OCI-LY1 (cell line): ENCODE results near the gene ITPRID2.

ENCODE experiments used
- H2AFZ ChIP-seq: fragments of 200-600 bp; sonication (generic), shearing (Covaris generic); 2 replicates; pipeline ENCODE4 v1.6.0; 2014; ENCODE audit warnings: antibody characterized with exemption, mild to moderate bottlenecking, low read length
- H3F3A ChIP-seq: fragments of 200-600 bp; sonication (generic), shearing (Covaris generic); 2 replicates; pipeline ENCODE4 v1.6.0; 2014; ENCODE audit warnings: mild to moderate bottlenecking, antibody characterized with exemption, low read length, moderate library complexity; ENCODE audit not compliant: insufficient read depth
- H3K27ac ChIP-seq: fragments of 200-600 bp; sonication (generic); 2 replicates; pipeline ENCODE4 v1.5.1; 2014; ENCODE audit warnings: low read length, mixed run types, mild to moderate bottlenecking, low read depth; ENCODE audit not compliant: poor library complexity, severe bottlenecking
- H3K27me3 ChIP-seq: fragments of 200-600 bp; sonication (generic); 2 replicates; pipeline ENCODE4 v1.6.0; 2014; ENCODE audit warnings: antibody characterized with exemption, mild to moderate bottlenecking, low read length, moderate library complexity; ENCODE audit not compliant: insufficient read depth
- H3K36me3 ChIP-seq: fragments of 200-600 bp; sonication (generic); 2 replicates; pipeline ENCODE4 v1.6.1; 2014; ENCODE audit warnings: mild to moderate bottlenecking, antibody characterized with exemption, low read length, moderate library complexity, mixed read lengths; ENCODE audit not compliant: insufficient read depth
- H3K4me1 ChIP-seq: fragments of 200-600 bp; sonication (generic); 2 replicates; pipeline ENCODE4 v1.5.1; 2014; ENCODE audit warnings: mild to moderate bottlenecking, low read length, moderate library complexity; ENCODE audit not compliant: insufficient read depth, severe bottlenecking
- H3K4me2 ChIP-seq: fragments of 200-600 bp; sonication (generic), shearing (Covaris generic); 2 replicates; pipeline ENCODE4 v1.6.1; 2014; ENCODE audit warnings: low read length
- H3K4me3 ChIP-seq: fragments of 200-600 bp; sonication (generic); 2 replicates; pipeline ENCODE4 v1.5.1; 2014; ENCODE audit warnings: low read length, low read depth, mild to moderate bottlenecking, mixed read lengths; ENCODE audit not compliant: poor library complexity, severe bottlenecking
- H3K79me2 ChIP-seq: fragments of 200-600 bp; shearing (Covaris generic); 2 replicates; pipeline ENCODE4 v1.6.1; 2016; ENCODE audit warnings: mixed run types, low read length, mixed read lengths; ENCODE audit not compliant: insufficient read depth
- H3K9ac ChIP-seq: fragments of 200-600 bp; sonication (generic), shearing (Covaris generic); 2 replicates; pipeline ENCODE4 v1.6.1; 2014; ENCODE audit warnings: mild to moderate bottlenecking, low read length, mixed read lengths
- H3K9me2 ChIP-seq: fragments of 200-600 bp; sonication (generic), shearing (Covaris generic); 2 replicates; pipeline ENCODE4 v1.6.1; 2014; ENCODE audit warnings: low read depth, mild to moderate bottlenecking, low read length, mixed read lengths
- H3K9me3 ChIP-seq: fragments of 200-600 bp; shearing (Covaris generic); 2 replicates; pipeline ENCODE4 v1.6.1; 2014; ENCODE audit warnings: low read length, mixed read lengths
- H4K20me1 ChIP-seq: fragments of 200-600 bp; sonication (generic), shearing (Covaris generic); 2 replicates; pipeline ENCODE4 v1.6.0; 2016; ENCODE audit warnings: mild to moderate bottlenecking, low read length; ENCODE audit not compliant: insufficient read depth
- EZH2 ChIP-seq: fragments of 200-600 bp; sonication (generic), shearing (Covaris generic); IDR thresholded peaks from 2 replicates; pipeline ENCODE4 v1.8.0; 2017; ENCODE audit warnings: borderline replicate concordance, mixed run types, mild to moderate bottlenecking, antibody characterized with exemption, low read length, moderate library complexity, mixed read lengths
- TF ChIP-seq, protein P1 (sequence below): fragments of 200-600 bp; sonication (generic), shearing (Covaris generic); IDR thresholded peaks from 2 replicates; pipeline ENCODE4 v1.5.1; 2017; ENCODE audit warnings: mild to moderate bottlenecking, antibody characterized with exemption, low read length, moderate library complexity, mixed read lengths

ITPRID2 gene

DNA sequence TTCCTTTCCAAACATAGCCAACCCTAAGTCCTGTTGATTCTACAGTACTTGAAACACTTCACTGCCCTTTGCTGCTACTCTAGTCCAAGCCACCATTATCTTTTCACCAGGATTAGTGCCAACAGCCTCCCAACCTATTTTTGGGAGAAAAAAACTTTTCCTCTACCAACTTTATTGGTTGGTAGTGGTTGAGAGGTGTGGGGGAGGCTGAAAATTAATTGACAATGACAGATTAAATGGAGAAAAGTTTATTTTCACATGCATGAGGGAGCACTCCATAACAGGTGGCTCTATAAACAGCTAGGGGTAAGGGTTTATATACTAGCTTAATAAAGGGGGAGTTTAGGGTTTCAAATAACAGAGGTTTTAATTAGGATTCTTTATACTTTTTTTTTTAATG, 37.8 kb upstream of the ITPRID2 start:
- H3K27me3 ChIP-seq: no peaks in the 10 kb centered on the region
- H3K4me2 ChIP-seq: no peak overlapping the region
- no peak for TF ChIP-seq EZH2
- TF ChIP-seq, protein P1, sequence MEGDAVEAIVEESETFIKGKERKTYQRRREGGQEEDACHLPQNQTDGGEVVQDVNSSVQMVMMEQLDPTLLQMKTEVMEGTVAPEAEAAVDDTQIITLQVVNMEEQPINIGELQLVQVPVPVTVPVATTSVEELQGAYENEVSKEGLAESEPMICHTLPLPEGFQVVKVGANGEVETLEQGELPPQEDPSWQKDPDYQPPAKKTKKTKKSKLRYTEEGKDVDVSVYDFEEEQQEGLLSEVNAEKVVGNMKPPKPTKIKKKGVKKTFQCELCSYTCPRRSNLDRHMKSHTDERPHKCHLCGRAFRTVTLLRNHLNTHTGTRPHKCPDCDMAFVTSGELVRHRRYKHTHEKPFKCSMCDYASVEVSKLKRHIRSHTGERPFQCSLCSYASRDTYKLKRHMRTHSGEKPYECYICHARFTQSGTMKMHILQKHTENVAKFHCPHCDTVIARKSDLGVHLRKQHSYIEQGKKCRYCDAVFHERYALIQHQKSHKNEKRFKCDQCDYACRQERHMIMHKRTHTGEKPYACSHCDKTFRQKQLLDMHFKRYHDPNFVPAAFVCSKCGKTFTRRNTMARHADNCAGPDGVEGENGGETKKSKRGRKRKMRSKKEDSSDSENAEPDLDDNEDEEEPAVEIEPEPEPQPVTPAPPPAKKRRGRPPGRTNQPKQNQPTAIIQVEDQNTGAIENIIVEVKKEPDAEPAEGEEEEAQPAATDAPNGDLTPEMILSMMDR: no peak
- no peaks in the 10 kb centered on the region for H3K9me3 ChIP-seq
- no peaks in the 10 kb centered on the region for H4K20me1 ChIP-seq
- no peaks in the 10 kb centered on the region for H3K36me3 ChIP-seq
- H3K9ac ChIP-seq: no peak overlapping the region
- no peaks in the 10 kb centered on the region for H3F3A ChIP-seq
- H3K27ac ChIP-seq: no peak overlapping the region
- H2AFZ ChIP-seq: no peak overlapping the region
- no peak overlapping the region for H3K4me3 ChIP-seq
- no peaks in the 10 kb centered on the region for H3K4me1 ChIP-seq
- no peaks in the 10 kb centered on the region for H3K9me2 ChIP-seq
- no peaks in the 10 kb centered on the region for H3K79me2 ChIP-seq

GRCh38 chr2:181857483-181857882, 34.0 kb upstream of the ITPRID2 start:
- no peaks in the 10 kb centered on the region for H3K79me2 ChIP-seq
- H3K9me3 ChIP-seq: no peaks in the 10 kb centered on the region
- no peaks in the 10 kb centered on the region for H3K36me3 ChIP-seq
- H3K9ac ChIP-seq: no peak overlapping the region
- no peak overlapping the region for H2AFZ ChIP-seq
- H3K4me1 ChIP-seq: no peaks in the 10 kb centered on the region
- H3K27ac ChIP-seq: no peak overlapping the region
- no peak overlapping the region for H3K4me3 ChIP-seq
- H3K4me2 ChIP-seq: no peak overlapping the region
- H3F3A ChIP-seq: no peaks in the 10 kb centered on the region
- H4K20me1 ChIP-seq: no peaks in the 10 kb centered on the region
- TF ChIP-seq EZH2: no peak
- TF ChIP-seq, protein P1: no peak
- H3K9me2 ChIP-seq: no peaks in the 10 kb centered on the region
- no peaks in the 10 kb centered on the region for H3K27me3 ChIP-seq

GRCh38 chr2:181858600-181858999, 32.9 kb upstream of the ITPRID2 start:
- H3K36me3 ChIP-seq: no peaks in the 10 kb centered on the region

More at GRCh38 chr2:181858600-181858999, 32.9 kb upstream of the ITPRID2 start:
- H3K27ac ChIP-seq: no peak overlapping the region
- no peaks in the 10 kb centered on the region for H4K20me1 ChIP-seq
- H2AFZ ChIP-seq: no peak overlapping the region
- no peak overlapping the region for H3K4me2 ChIP-seq
- no peaks in the 10 kb centered on the region for H3K9me3 ChIP-seq
- no peak overlapping the region for H3K9ac ChIP-seq
- H3K9me2 ChIP-seq: no peaks in the 10 kb centered on the region
- no peaks in the 10 kb centered on the region for H3K79me2 ChIP-seq
- no peak for TF ChIP-seq EZH2
- TF ChIP-seq, protein P1: no peak
- no peaks in the 10 kb centered on the region for H3K27me3 ChIP-seq
- no peak overlapping the region for H3K4me3 ChIP-seq
- H3F3A ChIP-seq: no peaks in the 10 kb centered on the region
- no peaks in the 10 kb centered on the region for H3K4me1 ChIP-seq
